D721Med (cell line): Measurements from ENCODE around the gene PITPNC1.

Source experiments
- DNase-seq: peaks from one replicate; pipeline ENCODE4 v3.0.0; 2011; ENCODE audit warnings: low spot score; ENCODE audit not compliant: insufficient read length
- FAIRE-seq: peaks from 2 replicates; lab custom pipeline; 2011; peaks lifted over from hg19 to GRCh38; lab: Jason Lieb, UNC
- CTCF ChIP-seq: IDR thresholded peaks from 2 replicates; pipeline ENCODE4 v1.5.1; 2012; ENCODE audit warnings: mild to moderate bottlenecking, control low read depth; ENCODE audit not compliant: insufficient read depth; ENCODE audit errors: missing control alignments

PITPNC1 gene

DNA sequence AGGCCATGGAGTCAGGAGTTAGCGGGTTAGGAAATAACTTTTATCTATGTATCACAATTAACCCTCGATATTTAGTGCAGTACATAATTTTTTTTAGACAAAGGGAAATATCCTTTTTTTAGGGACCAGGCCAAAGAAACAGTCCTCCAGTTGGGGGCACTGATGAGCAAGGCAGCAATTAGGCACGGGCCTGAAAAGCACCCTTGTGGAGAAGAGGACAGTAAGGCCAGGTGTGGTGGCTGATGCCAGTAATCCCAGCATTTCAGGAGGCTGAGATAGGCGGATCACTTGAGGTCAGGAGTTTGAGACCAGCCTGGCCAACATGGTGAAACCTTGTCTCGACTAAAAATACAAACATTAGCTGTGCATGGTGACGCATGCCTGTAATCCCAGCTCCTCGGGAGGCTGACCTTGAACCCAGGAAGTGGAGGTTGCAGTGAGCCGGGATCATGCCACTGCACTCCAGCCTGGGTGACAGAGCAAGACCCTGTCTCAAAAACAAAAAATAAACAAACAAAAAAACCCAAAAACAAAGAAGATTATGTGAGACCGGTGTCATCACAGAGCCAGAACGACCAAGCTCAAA, 182.4 kb downstream of the PITPNC1 start:
- TF ChIP-seq CTCF, result peak; percentile 20
- DNase-seq, result no peak
- no peak for FAIRE-seq

DNA sequence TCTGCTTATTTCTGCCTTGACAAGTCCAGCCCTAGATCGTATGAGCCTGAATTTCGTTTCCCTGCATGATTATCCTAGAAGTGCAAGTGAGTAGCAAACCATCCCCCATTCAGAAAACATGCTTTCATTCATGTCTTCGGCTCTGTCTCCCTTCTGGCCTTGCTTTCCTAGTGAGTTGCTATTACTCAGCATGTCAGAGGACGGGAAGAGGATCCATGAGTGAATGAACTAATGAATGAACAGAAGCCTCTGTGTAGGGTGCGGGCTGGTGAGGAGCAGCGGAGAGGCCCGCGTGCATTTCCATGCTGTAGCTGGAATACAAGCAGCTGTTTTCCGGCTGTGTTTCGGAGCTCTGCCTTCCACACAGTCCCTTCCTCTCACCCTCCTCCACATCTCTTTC, 184.9 kb downstream of the PITPNC1 start:
- TF ChIP-seq CTCF, result no peak
- FAIRE-seq (no peak), DNase-seq (no peak)

DNA sequence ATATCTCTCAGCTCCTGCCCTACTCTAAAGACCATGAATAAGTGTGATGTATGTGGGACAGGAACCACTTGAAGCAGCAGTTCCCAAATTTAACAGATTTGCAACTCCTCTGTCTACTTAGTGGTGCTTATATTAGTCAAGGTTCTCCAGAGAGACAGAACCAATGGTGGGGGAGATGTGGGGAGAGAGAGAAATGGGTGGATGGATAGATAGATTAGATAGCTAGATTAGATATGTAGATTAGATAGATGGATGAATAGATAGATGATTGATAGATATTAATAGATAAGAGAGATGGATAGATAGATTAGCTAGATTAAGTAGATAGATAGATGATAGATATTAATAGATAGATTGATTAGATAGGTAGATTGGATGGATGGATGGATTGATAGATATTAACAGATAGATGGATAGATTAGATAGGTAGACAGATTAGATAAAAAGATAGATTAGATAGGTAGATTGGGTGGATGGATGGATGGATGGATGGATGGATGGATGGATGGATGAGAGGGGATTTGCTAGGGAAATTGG, 186.7 kb downstream of the PITPNC1 start:
- DNase-seq (no peak), FAIRE-seq (no peak)
- no peak for TF ChIP-seq CTCF

GRCh38 chr17:67565068-67565467, 188.0 kb downstream of the PITPNC1 start:
- DNase-seq, result no peak
- FAIRE-seq, result no peak
- no peak for TF ChIP-seq CTCF

DNA sequence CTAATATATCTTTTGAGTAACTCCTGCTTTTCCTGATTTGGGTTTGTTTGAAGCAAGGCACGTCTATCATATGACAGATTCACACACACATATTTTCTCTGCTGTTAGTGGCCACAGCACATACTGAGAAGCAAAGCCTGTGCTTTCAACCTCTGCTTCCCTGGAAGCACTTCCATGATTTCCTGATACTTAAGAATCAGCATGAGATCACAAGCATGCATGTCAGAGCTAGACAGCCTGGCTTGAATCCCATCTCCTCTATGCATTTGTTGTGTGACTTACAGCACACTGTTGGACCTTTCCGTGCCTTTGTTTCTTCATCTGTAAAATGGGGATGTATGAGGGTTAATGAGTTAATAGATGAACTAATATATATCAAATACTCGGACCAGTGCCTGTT, 189.6 kb downstream of the PITPNC1 start:
- no peak for DNase-seq
- TF ChIP-seq CTCF, result no peak
- no peak for FAIRE-seq

- no peak for FAIRE-seq
- DNase-seq, result no peak
- TF ChIP-seq CTCF, result no peak
These were observed 192.0 kb downstream of the PITPNC1 start for GRCh38 chr17:67569015-67569451.

GRCh38 chr17:67569873-67570272, 192.8 kb downstream of the PITPNC1 start:
- FAIRE-seq (no peak), DNase-seq (no peak)
- TF ChIP-seq CTCF, result no peak
